ENCODE results near the gene SGF29.

- TF ChIP-seq CTCF (IDR thresholded peaks at IDR 0.05; ENCODE audit: borderline replicate concordance, extremely low read depth, low read length, poor library complexity, severe bottlenecking) (no peak), EZH2 (IDR thresholded peaks at IDR 0.05; ENCODE audit: borderline replicate concordance, low read depth, low read length, severe bottlenecking) (no peak)
These were observed 4.7 kb downstream of the SGF29 start for GRCh38 chr16:28558456-28558855.

Measured in DND-41 (cell line).